Measurements from ENCODE around the gene SIRPA.

The SIRPA gene

GRCh38 chr20:1894951-1895673 is at the start of gene SIRPA:
TSS of gene SIRPA (plus strand) at chr20:1895407. CDS start at chr20:1895448, 41 bp downstream.
- peak; percentile 95 for DNase-seq (ENCODE audit: low spot score)
- TF ChIP-seq, protein P1, sequence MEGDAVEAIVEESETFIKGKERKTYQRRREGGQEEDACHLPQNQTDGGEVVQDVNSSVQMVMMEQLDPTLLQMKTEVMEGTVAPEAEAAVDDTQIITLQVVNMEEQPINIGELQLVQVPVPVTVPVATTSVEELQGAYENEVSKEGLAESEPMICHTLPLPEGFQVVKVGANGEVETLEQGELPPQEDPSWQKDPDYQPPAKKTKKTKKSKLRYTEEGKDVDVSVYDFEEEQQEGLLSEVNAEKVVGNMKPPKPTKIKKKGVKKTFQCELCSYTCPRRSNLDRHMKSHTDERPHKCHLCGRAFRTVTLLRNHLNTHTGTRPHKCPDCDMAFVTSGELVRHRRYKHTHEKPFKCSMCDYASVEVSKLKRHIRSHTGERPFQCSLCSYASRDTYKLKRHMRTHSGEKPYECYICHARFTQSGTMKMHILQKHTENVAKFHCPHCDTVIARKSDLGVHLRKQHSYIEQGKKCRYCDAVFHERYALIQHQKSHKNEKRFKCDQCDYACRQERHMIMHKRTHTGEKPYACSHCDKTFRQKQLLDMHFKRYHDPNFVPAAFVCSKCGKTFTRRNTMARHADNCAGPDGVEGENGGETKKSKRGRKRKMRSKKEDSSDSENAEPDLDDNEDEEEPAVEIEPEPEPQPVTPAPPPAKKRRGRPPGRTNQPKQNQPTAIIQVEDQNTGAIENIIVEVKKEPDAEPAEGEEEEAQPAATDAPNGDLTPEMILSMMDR (conservative IDR thresholded peaks at IDR 0.05; ENCODE audit: low read depth) = no peak
- CTCF ChIA-PET = interaction anchor here (1.4 kb wide), 1 partner anchor 93 kb away, joined by 6 read pairs; no protein-coding TSS in a partner anchor
- H3K27ac ChIP-seq = peak within 1 kb of the TSS; percentile 86
- POLR2A ChIA-PET (ENCODE audit: low non-redundant PET) = no interaction called here

DNA sequence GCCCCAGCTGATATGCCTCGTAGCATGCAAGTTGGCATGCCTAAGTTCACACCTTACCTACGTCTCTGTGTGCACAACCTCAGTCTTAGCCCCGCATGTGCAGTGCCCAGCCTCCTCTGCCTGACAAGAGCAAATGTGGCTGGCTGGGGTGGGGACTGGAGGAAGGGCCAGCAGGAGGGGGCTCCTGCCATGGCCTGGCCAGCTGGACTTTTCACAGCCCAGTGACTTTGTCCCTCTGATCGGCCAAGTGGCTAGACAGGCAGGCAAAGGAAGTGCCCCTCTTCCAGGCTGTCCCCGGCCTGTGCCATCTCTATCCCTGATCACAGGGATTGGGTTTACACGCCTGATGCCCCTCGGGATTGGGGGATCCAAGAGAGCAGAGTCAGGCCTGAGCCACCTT is 49.5 kb upstream of the SIRPA start:
- H3K27ac ChIP-seq = no peak overlapping the region
- ChIA-PET POLR2A (ENCODE audit: low non-redundant PET) (no interaction called here), CTCF (interaction anchor here (0.7 kb wide), 1 partner anchor 26 kb away, joined by 3 read pairs; no protein-coding TSS in a partner anchor)
- TF ChIP-seq, protein P1 (conservative IDR thresholded peaks at IDR 0.05; ENCODE audit: low read depth) = no peak
- no peak for DNase-seq (ENCODE audit: low spot score)

DNA sequence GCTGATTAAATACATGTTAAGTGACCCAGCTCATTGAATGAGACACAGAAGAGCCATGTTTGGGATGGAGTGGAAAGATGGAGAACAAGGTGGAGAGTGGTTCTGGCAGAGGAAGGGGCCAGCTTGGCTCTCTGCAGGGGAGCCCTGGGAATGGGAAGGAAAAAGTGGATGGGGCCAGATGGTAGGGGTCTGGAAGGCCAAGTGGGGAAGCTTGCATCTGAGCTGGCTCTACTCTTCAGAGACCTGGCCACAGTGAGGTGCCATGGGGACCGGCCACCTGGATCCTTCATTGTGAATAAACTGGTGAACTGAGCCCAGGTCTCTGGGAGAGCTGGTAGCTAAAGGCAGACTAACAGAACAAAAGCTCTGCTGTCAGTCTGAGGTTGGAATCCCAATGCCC is 48.9 kb upstream of the SIRPA start:
- ChIA-PET CTCF (interaction anchor here (0.7 kb wide), 1 partner anchor 27 kb away, joined by 3 read pairs; no protein-coding TSS in a partner anchor), POLR2A (ENCODE audit: low non-redundant PET) (no interaction called here)
- DNase-seq (ENCODE audit: low spot score) = no peak
- TF ChIP-seq, protein P1 (conservative IDR thresholded peaks at IDR 0.05; ENCODE audit: low read depth) = no peak
- H3K27ac ChIP-seq = no peak overlapping the region

DNA sequence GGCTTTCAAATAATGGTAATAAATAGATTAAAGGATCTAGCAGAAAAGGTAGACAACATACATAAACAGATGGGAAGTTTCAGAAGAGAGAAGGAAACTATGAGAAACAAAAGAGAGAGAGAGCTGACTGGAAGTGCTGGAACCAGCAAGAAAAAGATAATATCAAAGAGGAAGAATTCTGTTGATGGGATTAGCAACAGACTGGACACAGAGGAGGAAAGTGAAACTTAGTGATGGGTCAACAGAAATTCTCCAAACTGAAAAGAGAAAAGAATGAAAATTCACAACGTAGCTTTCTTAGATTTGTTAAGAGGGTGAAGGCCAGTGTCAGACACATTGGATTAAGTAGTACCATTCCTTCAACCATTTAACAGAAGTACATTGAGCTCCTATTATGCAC is 48.3 kb upstream of the SIRPA start:
- DNase-seq (ENCODE audit: low spot score) = no peak
- CTCF ChIA-PET = interaction anchor here (0.6 kb wide), 1 partner anchor 231 kb away, joined by 4 read pairs; no protein-coding TSS in a partner anchor
- TF ChIP-seq, protein P1 (conservative IDR thresholded peaks at IDR 0.05; ENCODE audit: low read depth) = no peak
- POLR2A ChIA-PET (ENCODE audit: low non-redundant PET) = no interaction called here
- no peak overlapping the region for H3K27ac ChIP-seq

DNA sequence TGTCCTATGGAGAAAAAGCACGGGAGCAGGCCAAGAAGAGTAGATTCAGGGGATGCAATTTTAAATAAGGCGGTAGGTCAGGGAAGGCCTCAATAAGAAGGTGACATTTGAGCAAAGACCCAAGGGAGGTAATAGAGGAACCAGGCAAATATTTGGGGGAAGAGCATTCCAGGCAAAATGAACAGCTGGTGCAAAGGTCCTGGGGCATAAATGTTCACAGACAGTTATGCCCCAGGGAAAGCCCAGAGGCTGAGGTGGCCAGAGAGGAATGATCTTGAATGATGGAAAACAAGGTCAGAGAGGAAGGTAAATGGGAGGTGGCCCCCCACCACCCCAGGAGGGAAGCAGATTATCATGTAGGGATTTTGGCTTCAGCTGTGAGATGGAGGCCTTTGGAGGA is 47.4 kb upstream of the SIRPA start:
- no peak overlapping the region for H3K27ac ChIP-seq
- TF ChIP-seq, protein P1 (conservative IDR thresholded peaks at IDR 0.05; ENCODE audit: low read depth) = no peak
- DNase-seq (ENCODE audit: low spot score) = no peak
- CTCF ChIA-PET = interaction anchor here (0.7 kb wide), 1 partner anchor 394 kb away, joined by 3 read pairs; no protein-coding TSS in a partner anchor
- POLR2A ChIA-PET (ENCODE audit: low non-redundant PET) = no interaction called here

DNA sequence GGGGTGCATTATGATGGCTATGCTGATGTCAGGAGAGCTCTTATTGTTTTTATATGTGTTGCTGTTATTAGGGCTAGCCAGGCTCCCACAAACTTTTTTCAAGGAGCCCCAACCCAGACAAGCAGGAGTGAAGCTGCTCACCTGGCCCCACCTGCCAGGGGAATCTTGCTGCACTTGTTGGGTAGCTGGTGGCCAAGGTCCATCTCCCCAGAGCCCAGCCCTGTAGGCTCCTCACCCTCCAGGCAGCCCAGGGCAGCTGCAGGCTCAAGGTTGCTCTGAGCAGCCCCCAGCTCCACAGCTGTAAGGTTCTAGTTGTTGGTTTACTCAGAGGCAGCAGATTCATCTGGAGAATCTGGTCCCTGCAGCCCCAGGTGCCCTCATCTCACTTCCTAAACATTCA is 46.8 kb upstream of the SIRPA start:
- ChIA-PET POLR2A (ENCODE audit: low non-redundant PET) (no interaction called here), CTCF (interaction anchor here (0.7 kb wide), 1 partner anchor 394 kb away, joined by 3 read pairs; no protein-coding TSS in a partner anchor)
- TF ChIP-seq, protein P1 (conservative IDR thresholded peaks at IDR 0.05; ENCODE audit: low read depth) = no peak
- DNase-seq (ENCODE audit: low spot score) = no peak
- H3K27ac ChIP-seq = no peak overlapping the region

All from RWPE1 (cell line).